Heart right ventricle (tissue), 16 donors: Measurements from ENCODE around the gene C16orf96. TPM values are rescaled to one million over a fixed set of nuclear protein-coding genes. Genes with fewer than 3 reads are reported as not detected.

Experiments
- ATAC-seq, 8 donors: fragments of 200-7000 bp; cut with Tn5 transposase; one replicate each; pipeline ENCODE4 v1.9.1; 2020; ENCODE audit warnings: mild to moderate bottlenecking in 8 of 8, moderate library complexity in 8 of 8, moderate number of reproducible peaks in 1 of 8
- DNase-seq, 2 donors: peaks; one replicate each; pipeline ENCODE4 v3.0.0-alpha.2; 2020
- H3K27ac ChIP-seq, 10 donors: fragments of 200-600 bp; sonication (generic) in 2 of 10; one replicate each; pipeline versions ENCODE4 v1.5.0 to v1.8.0; 2020 to 2022; ENCODE audit warnings: mild to moderate bottlenecking in 3 of 10
- H3K27me3 ChIP-seq, 7 donors: fragments of 200-600 bp; one replicate each; pipeline ENCODE4 v1.8.0; 2021 to 2022; ENCODE audit warnings: mild to moderate bottlenecking in 2 of 7
- H3K36me3 ChIP-seq, 9 donors: fragments of 200-600 bp; sonication (generic) in 1 of 9; one replicate each; pipeline versions ENCODE4 v1.5.0 to v1.8.0; 2020 to 2022; ENCODE audit warnings: mild to moderate bottlenecking in 2 of 9
- H3K4me1 ChIP-seq, 9 donors: fragments of 200-600 bp; sonication (generic) in 1 of 9; one replicate each; pipeline versions ENCODE4 v1.5.0 to v1.8.0; 2020 to 2022; ENCODE audit warnings: mild to moderate bottlenecking in 4 of 9
- H3K4me3 ChIP-seq, 10 donors: fragments of 200-600 bp; sonication (generic) in 2 of 10; one replicate each; pipeline versions ENCODE4 v1.5.0 to v1.8.0; 2020 to 2022; ENCODE audit warnings: mild to moderate bottlenecking in 7 of 10, moderate library complexity in 2 of 10
- H3K9me3 ChIP-seq, 11 donors: fragments of 200-600 bp in 10 of 11; sonication (generic) in 2 of 11; one replicate each; pipeline versions ENCODE4 v1.5.0 to v1.8.0; 2013 to 2022; ENCODE audit warnings: mild to moderate bottlenecking in 2 of 11, control low read depth in 1 of 11, moderate library complexity in 1 of 11
- CTCF ChIP-seq, 9 donors: fragments of 200-600 bp; sonication (generic) in 2 of 9; IDR thresholded peaks; one replicate each; pipeline versions ENCODE4 v1.5.0 to v1.8.0; 2021 to 2022; ENCODE audit warnings: antibody characterized with exemption in 9 of 9, mild to moderate bottlenecking in 5 of 9, moderate library complexity in 1 of 9
- WGBS, 2 donors: extraction: QIAGEN DNeasy Blood & Tissue Kit; methylation state at CpG; one replicate each; pipeline ENCODE4 v1.1.7; 2013; ENCODE audit warnings: inconsistent platforms in 1 of 2; 5-methylcytosine and 5-hydroxymethylcytosine counted together
- intact Hi-C, 10 donors: fragments of 100-400 bp; cut with DNase I; formaldehyde crosslinking; loops; one replicate each; pipeline versions ENCODE4 v1.11.1 to v1.14.2; 2022
- polyA plus RNA-seq, 2 donors: library from polyadenylated mRNA; stranded (reverse); fragments of 200-250 nt; gene quantifications; one replicate each; pipeline ENCODE4 v1.2.3, GENCODE V29; 2013
- total RNA-seq, 10 donors: library from RNA; stranded (reverse); fragmentation: NEBNext Ultra II Directional in 3 of 10; extraction: Animal tissue kit (Norgen Biotek cat#: 25700) in 3 of 10; gene quantifications; one replicate each; pipeline versions ENCODE4 v1.2.1 to v1.2.4, GENCODE V29; 2021 to 2023
- donor health status: Arrhythmogenic right ventricular cardiomyopathy.
- donor health status: ischemic (EF 13 %, LVEDD 7.1; RV severe dilation, severe dysfunction).
- donor health status: healthy with polysubstance abuse.
- donor health status: DM: no; HTN: yes; CAD: no.
- donor health status: DM: no; HTN: no; CAD: no.
- donor health status: ischemic (EF 25% LVEDD 6.9; RV normal size, moderate dysfunction).
- donor health status: ischemic (EF 25% LVEDD 5.7; RV mildly dilated, moderate dysfunction).
- donor health status: healthy.
- donor health status: DM: yes; HTN: yes; CAD: no.
- donor health status: Ischemic cardiomyopathy.
- donor health status: ischemic (EF 35%, LVEDD 5.7; RV mildly dilated, moderate dysfunction).
- donor health status: nonischemic (EF 11% LVEDD 7.7; RV severe dilation, severe dysfunction).
- donor health status: DM: yes; HTN: yes; CAD: no.
- donor health status: PGD.
- donor health status: ischemic (EF 29% LVEDD 5.4; RV normal size, mild dysfunction).
- donor health status: nonischemic (EF 23%, LVEDD 6.1; RV moderate dilation, normal function).

The C16orf96 gene
- total and polyA plus RNA-seq, 12 donors = 0.01 to 0.21 (median 0.07) TPM; not detected in 1

GRCh38 chr16:4544473-4544872 lies 11.7 kb upstream of the C16orf96 start:
- intact Hi-C loops = no loop called here
- Histone ChIP-seq H3K9me3 (peaks cover 0 to 11% (median 6%) of the 10 kb centered on the region in 11 donors), H3K36me3 (no peaks in the 10 kb centered on the region), H3K4me1 (peaks cover 0 to 5% (median 0%) of the 10 kb centered on the region in 9 donors), H3K27me3 (no peaks in the 10 kb centered on the region), H3K4me3 (no peak overlapping the region), H3K27ac (no peak overlapping the region)
- ATAC-seq (no peak), DNase-seq (no peak)
- no peak for TF ChIP-seq CTCF (IDR thresholded peaks at IDR 0.05)
- WGBS, 2 donors = 75 to 81% methylated on average over 8 of the region's 8 CpGs

GRCh38 chr16:4548124-4548523 lies 8.0 kb upstream of the C16orf96 start:
- Histone ChIP-seq H3K4me1 (peaks cover 0 to 5% (median 0%) of the 10 kb centered on the region in 9 donors), H3K27me3 (no peaks in the 10 kb centered on the region), H3K27ac (no peak overlapping the region), H3K36me3 (no peaks in the 10 kb centered on the region), H3K9me3 (no peaks in the 10 kb centered on the region), H3K4me3 (no peak overlapping the region)
- intact Hi-C loops = loop anchor here in 8 of 10 donors (1.0 to 5.0 kb wide), 5 partner anchors 33 to 42 kb away; no protein-coding TSS in a partner anchor
- no peak for TF ChIP-seq CTCF (IDR thresholded peaks at IDR 0.05)
- WGBS, 2 donors = 78 to 85% methylated on average over 13 of the region's 13 CpGs
- DNase-seq (no peak), ATAC-seq (no peak)

- Histone ChIP-seq H3K4me1 (peaks cover 0 to 5% (median 0%) of the 10 kb centered on the region in 9 donors), H3K4me3 (no peak overlapping the region), H3K27me3 (no peaks in the 10 kb centered on the region), H3K36me3 (no peaks in the 10 kb centered on the region), H3K27ac (no peak overlapping the region), H3K9me3 (no peaks in the 10 kb centered on the region)
- intact Hi-C loops = no loop called here
- no peak for DNase-seq
- TF ChIP-seq CTCF (IDR thresholded peaks at IDR 0.05) = no peak
- 47 to 57% methylated on average over 4 of the region's 4 CpGs for WGBS, 2 donors
- no peak for ATAC-seq
These were observed 5.5 kb upstream of the C16orf96 start for GRCh38 chr16:4550591-4550990.

- H3K4me3 ChIP-seq = no peak overlapping the region
- ATAC-seq = no peak
- H3K27ac ChIP-seq = no peak overlapping the region
- H3K4me1 ChIP-seq = peaks cover 0 to 5% (median 0%) of the 10 kb centered on the region in 9 donors
- no peaks in the 10 kb centered on the region for H3K36me3 ChIP-seq
- WGBS, 2 donors = 56 to 60% methylated on average over 3 of the region's 3 CpGs
- no peaks in the 10 kb centered on the region for H3K9me3 ChIP-seq
- no peaks in the 10 kb centered on the region for H3K27me3 ChIP-seq
- TF ChIP-seq CTCF (IDR thresholded peaks at IDR 0.05) = no peak
- DNase-seq = no peak
- intact Hi-C loops = no loop called here
These were observed 3.6 kb upstream of the C16orf96 start for GRCh38 chr16:4552541-4552940.
